DND-41 (cell line): ENCODE results near the gene ZNF688.
"Not testable (repeated sequence)": the region's sequence is repeated elsewhere in the genome, so short reads cannot be mapped to it uniquely, and the experiment has no call there.

ENCODE experiments used
- ATAC-seq: fragments of 200-7000 bp; cut with Tn5 transposase; 3 replicates; pipeline ENCODE4 v1.9.1; 2021; ENCODE audit warnings: low read depth; ENCODE audit not compliant: insufficient read depth
- DNase-seq: peaks from one replicate; pipeline ENCODE4 v3.0.0-alpha.2; 2020
- H2AFZ ChIP-seq: 2 replicates; pipeline ENCODE4 v1.6.0; 2012; ENCODE audit warnings: low read depth, low read length
- H3K27ac ChIP-seq: 2 replicates; pipeline ENCODE4 v1.5.1; 2012; ENCODE audit warnings: low read length, inconsistent platforms
- H3K27me3 ChIP-seq: fragments of 200-600 bp; sonication (generic); 2 replicates; pipeline ENCODE4 v1.6.0; 2012; ENCODE audit warnings: low read length, mild to moderate bottlenecking, inconsistent platforms; ENCODE audit not compliant: insufficient read depth, poor library complexity
- H3K36me3 ChIP-seq: 2 replicates; pipeline ENCODE4 v1.5.1; 2012; ENCODE audit warnings: low read length, inconsistent platforms; ENCODE audit not compliant: insufficient read depth
- H3K4me1 ChIP-seq: 2 replicates; pipeline ENCODE4 v1.5.1; 2012; ENCODE audit warnings: mild to moderate bottlenecking, low read length; ENCODE audit not compliant: insufficient read depth
- H3K4me2 ChIP-seq: 2 replicates; pipeline ENCODE4 v1.6.0; 2012; ENCODE audit warnings: mild to moderate bottlenecking, moderate library complexity, low read length, inconsistent platforms; ENCODE audit not compliant: insufficient read depth
- H3K4me3 ChIP-seq, 2 experiments: fragments of 200-600 bp in 1 of 2; shearing (Covaris generic) in 1 of 2; 2 replicates each; pipeline ENCODE4 v1.5.1; 2012 to 2016; ENCODE audit warnings: inconsistent platforms in 2 of 2, low read length in 2 of 2, mild to moderate bottlenecking in 2 of 2, low read depth in 1 of 2, moderate library complexity in 1 of 2
- H3K79me2 ChIP-seq: 2 replicates; pipeline ENCODE4 v1.6.0; 2012; ENCODE audit warnings: low read length, inconsistent platforms; ENCODE audit not compliant: insufficient read depth
- H3K9ac ChIP-seq: 2 replicates; pipeline ENCODE4 v1.6.0; 2012; ENCODE audit warnings: low read depth, mild to moderate bottlenecking, inconsistent platforms, low read length, moderate library complexity
- H3K9me3 ChIP-seq: 2 replicates; pipeline ENCODE4 v1.5.1; 2012; ENCODE audit warnings: low read length, moderate library complexity, mild to moderate bottlenecking, inconsistent platforms; ENCODE audit not compliant: insufficient read depth, severe bottlenecking
- H4K20me1 ChIP-seq: 2 replicates; pipeline ENCODE4 v1.6.0; 2012; ENCODE audit warnings: low read length; ENCODE audit not compliant: insufficient read depth
- CTCF ChIP-seq: IDR thresholded peaks from 2 replicates; pipeline ENCODE4 v1.5.1; 2012; ENCODE audit warnings: borderline replicate concordance, low read length, moderate library complexity, mild to moderate bottlenecking; ENCODE audit not compliant: poor library complexity, severe bottlenecking; ENCODE audit errors: extremely low read depth
- EZH2 ChIP-seq: IDR thresholded peaks from 3 replicates; pipeline ENCODE4 v1.6.1; 2012; ENCODE audit warnings: borderline replicate concordance, low read depth, mild to moderate bottlenecking, moderate library complexity, low read length, inconsistent platforms; ENCODE audit not compliant: severe bottlenecking

The ZNF688 gene

GRCh38 chr16:30539000-30539964 lies 32.2 kb downstream of the ZNF688 start:
- TF ChIP-seq EZH2 (no peak), CTCF (no peak)
- H3K36me3 ChIP-seq: peaks cover 18% of the 10 kb centered on the region; the same call in 1 of the 2 replicates
- no peak overlapping the region for H3K9ac ChIP-seq
- no peak overlapping the region for H2AFZ ChIP-seq
- no peak overlapping the region for H3K4me2 ChIP-seq
- H3K9me3 ChIP-seq: no peaks in the 10 kb centered on the region
- no peak for ATAC-seq
- H3K27ac ChIP-seq: no peak overlapping the region
- H3K79me2 ChIP-seq: peaks cover 32% of the 10 kb centered on the region
- DNase-seq: no peak
- H3K27me3 ChIP-seq: no peaks in the 10 kb centered on the region
- H3K4me3 ChIP-seq: no peak overlapping the region
- H3K4me1 ChIP-seq: peaks cover 18% of the 10 kb centered on the region
- no peaks in the 10 kb centered on the region for H4K20me1 ChIP-seq

- not testable (repeated sequence) for DNase-seq, H3K27me3 ChIP-seq, H3K9me3 ChIP-seq, H4K20me1 ChIP-seq, ATAC-seq
- Histone ChIP-seq H3K36me3 (peaks cover 41% of the 10 kb centered on the region), H2AFZ (peak overlapping the region; percentile 85; the same call in 1 of the 2 replicates), H3K79me2 (peaks cover 54% of the 10 kb centered on the region), H3K4me2 (peak overlapping the region; percentile 66), H3K9ac (peak overlapping the region; percentile 70), H3K4me1 (peaks cover 36% of the 10 kb centered on the region), H3K4me3 (peak overlapping the region in 1 of 2 experiments; percentile 71; a peak in 2 of 4 replicates), H3K27ac (peak overlapping the region; percentile 96; the same call in 1 of the 2 replicates)
Measured at GRCh38 chr16:30536391-30537024, 35.0 kb downstream of the ZNF688 start.

GRCh38 chr16:30535777-30536190 lies 35.7 kb downstream of the ZNF688 start:
- TF ChIP-seq CTCF (peak; percentile 76), EZH2 (no peak)
- Histone ChIP-seq H3K4me2 (peak overlapping the region; percentile 66), H2AFZ (peak overlapping the region; percentile 85), H3K9ac (peak overlapping the region; percentile 70), H3K27me3 (no peaks in the 10 kb centered on the region), H3K4me3 (peak overlapping the region; percentile 49 to 71), H3K27ac (peak overlapping the region; percentile 96), H4K20me1 (no peaks in the 10 kb centered on the region), H3K79me2 (peaks cover 54% of the 10 kb centered on the region), H3K9me3 (no peaks in the 10 kb centered on the region), H3K36me3 (peaks cover 48% of the 10 kb centered on the region), H3K4me1 (peaks cover 36% of the 10 kb centered on the region)
- peak; percentile 74 for ATAC-seq
- peak; percentile 78 for DNase-seq
